ENCODE data around the gene PTPN1. TPM values are rescaled to one million over a fixed set of nuclear protein-coding genes. Genes with fewer than 3 reads are reported as not detected.

Gene PTPN1
- total and polyA plus RNA-seq, 10 donors = 20.5 to 84.9 (median 68.6) TPM

- Histone ChIP-seq H3K4me1 (peaks cover 82 to 100% (median 99%) of the 10 kb centered on the region in 6 donors), H3K36me3 (peaks cover 0 to 7% (median 0%) of the 10 kb centered on the region in 6 donors), H3K27ac (peak overlapping the region; percentile 16 to 99 (median 64)), H3K27me3 (replicated peaks in 1 of 7) (no peaks in the 10 kb centered on the region), H3K9me3 (no peaks in the 10 kb centered on the region), H3K4me3 (peak overlapping the region in 1 of 8 donors; percentile 9)
- TF ChIP-seq POLR2AphosphoS5 (IDR thresholded peaks at IDR 0.05) (no peak), POLR2A (IDR thresholded peaks at IDR 0.05) (no peak), CTCF (IDR thresholded peaks at IDR 0.05 in 8 of 11, conservative IDR thresholded peaks at IDR 0.05 in 3 of 11) (no peak)
- 24 to 34% (median 27%) methylated on average over 3 of the region's 3 CpGs for WGBS, 5 donors
- intact Hi-C loops (cut with DNase I; ENCODE audit: low total_unique reads) = loop anchor here (5.0 kb wide), 1 partner anchor 49 kb away; no protein-coding TSS in a partner anchor
- DNase-seq = no peak
Observed at GRCh38 chr20:50523552-50524167, 13.5 kb downstream of the PTPN1 start.

GRCh38 chr20:50525681-50526080 is 15.5 kb downstream of the PTPN1 start:
- H3K27ac ChIP-seq = peak overlapping the region in 3 of 8 donors; percentile 42 to 98 (median 97)
- no peak overlapping the region for H3K4me3 ChIP-seq
- no peak for DNase-seq
- WGBS, 5 donors = 82 to 95% (median 90%) methylated on average over 4 of the region's 4 CpGs
- no peaks in the 10 kb centered on the region for H3K27me3 ChIP-seq (replicated peaks in 1 of 7)
- H3K36me3 ChIP-seq = peaks cover 0 to 7% (median 0%) of the 10 kb centered on the region in 6 donors
- H3K9me3 ChIP-seq = no peaks in the 10 kb centered on the region
- no peak for TF ChIP-seq CTCF (IDR thresholded peaks at IDR 0.05 in 8 of 11, conservative IDR thresholded peaks at IDR 0.05 in 3 of 11)
- TF ChIP-seq POLR2A (IDR thresholded peaks at IDR 0.05) = no peak
- TF ChIP-seq POLR2AphosphoS5 (IDR thresholded peaks at IDR 0.05) = no peak
- intact Hi-C loops (cut with DNase I; ENCODE audit: low total_unique reads) = no loop called here
- H3K4me1 ChIP-seq = peaks cover 64 to 100% (median 98%) of the 10 kb centered on the region in 6 donors

- no peaks in the 10 kb centered on the region for H3K9me3 ChIP-seq
- DNase-seq = no peak
- H3K4me3 ChIP-seq = no peak overlapping the region
- peaks cover 56 to 100% (median 98%) of the 10 kb centered on the region in 6 donors for H3K4me1 ChIP-seq
- 58 to 69% (median 67%) methylated on average over 3 of the region's 3 CpGs for WGBS, 5 donors
- no peaks in the 10 kb centered on the region for H3K27me3 ChIP-seq (replicated peaks in 1 of 7)
- H3K36me3 ChIP-seq = peaks cover 0 to 7% (median 0%) of the 10 kb centered on the region in 6 donors
- no peak for TF ChIP-seq POLR2A (IDR thresholded peaks at IDR 0.05)
- peak in 1 of 3 donors; percentile 41 for TF ChIP-seq POLR2AphosphoS5 (IDR thresholded peaks at IDR 0.05)
- H3K27ac ChIP-seq = peak overlapping the region in 4 of 8 donors; percentile 42 to 98 (median 72)
- intact Hi-C loops (cut with DNase I; ENCODE audit: low total_unique reads) = no loop called here
Observed at GRCh38 chr20:50526403-50526989, 16.3 kb downstream of the PTPN1 start.

- DNase-seq = no peak
- Histone ChIP-seq H3K27me3 (replicated peaks in 1 of 7) (no peaks in the 10 kb centered on the region), H3K27ac (peak overlapping the region in 4 of 8 donors; percentile 42 to 98 (median 72)), H3K4me3 (no peak overlapping the region), H3K36me3 (peaks cover 0 to 7% (median 0%) of the 10 kb centered on the region in 6 donors), H3K4me1 (peaks cover 49 to 100% (median 98%) of the 10 kb centered on the region in 6 donors), H3K9me3 (no peaks in the 10 kb centered on the region)
- 75 to 87% (median 82%) methylated on average over 9 of the region's 9 CpGs for WGBS, 5 donors
- intact Hi-C loops (cut with DNase I; ENCODE audit: low total_unique reads) = no loop called here
- TF ChIP-seq POLR2A (IDR thresholded peaks at IDR 0.05) (no peak), POLR2AphosphoS5 (IDR thresholded peaks at IDR 0.05) (no peak), CTCF (IDR thresholded peaks at IDR 0.05 in 8 of 11, conservative IDR thresholded peaks at IDR 0.05 in 3 of 11) (no peak)
Observed at GRCh38 chr20:50527068-50527605, 17.0 kb downstream of the PTPN1 start.
